NCI-H1092 (cell line): ENCODE results near the gene EFNA4.
"Not testable (repeated sequence)": the region's sequence is repeated elsewhere in the genome, so short reads cannot be mapped to it uniquely, and the experiment has no call there.

Experiments used
- DNase-seq: peaks from one replicate; lab custom pipeline; 2025; lab: John Stamatoyannopoulos, UW

Gene EFNA4

GRCh38 chr1:155086856-155087535 is 23.5 kb downstream of the EFNA4 start:
- DNase-seq: no peak

- peak; percentile 77 for DNase-seq
These were observed 27.8 kb downstream of the EFNA4 start for GRCh38 chr1:155091071-155092051.

- DNase-seq: no peak
These were observed 28.6 kb downstream of the EFNA4 start for GRCh38 chr1:155092131-155092530.

- no peak for DNase-seq
These were observed 29.1 kb downstream of the EFNA4 start for GRCh38 chr1:155092641-155093040.

GRCh38 chr1:155093911-155094621 is 30.5 kb downstream of the EFNA4 start:
- DNase-seq: peak; percentile 91

GRCh38 chr1:155094622-155094948 is 31.0 kb downstream of the EFNA4 start:
- DNase-seq: no peak

- no peak for DNase-seq
These were observed 35.8 kb downstream of the EFNA4 start for GRCh38 chr1:155099331-155099730.

GRCh38 chr1:155103325-155103724 is 39.8 kb downstream of the EFNA4 start:
- DNase-seq: no peak

GRCh38 chr1:155104605-155105534 is 41.3 kb downstream of the EFNA4 start:
- no peak for DNase-seq

- no peak for DNase-seq
These were observed 42.1 kb downstream of the EFNA4 start for GRCh38 chr1:155105604-155106011.

- DNase-seq: no peak
These were observed 43.3 kb downstream of the EFNA4 start for GRCh38 chr1:155106862-155107261.

GRCh38 chr1:155107309-155108264 is 44.0 kb downstream of the EFNA4 start:
- DNase-seq: no peak

GRCh38 chr1:155108296-155108695 is 44.8 kb downstream of the EFNA4 start:
- DNase-seq: no peak

GRCh38 chr1:155110381-155110780 is 46.8 kb downstream of the EFNA4 start:
- DNase-seq: no peak

- no peak for DNase-seq
These were observed 47.3 kb downstream of the EFNA4 start for GRCh38 chr1:155110826-155111225.

- no peak for DNase-seq
These were observed 50.0 kb downstream of the EFNA4 start for GRCh38 chr1:155113450-155113980.

- no peak for DNase-seq
These were observed 52.7 kb downstream of the EFNA4 start for GRCh38 chr1:155116113-155116764.

GRCh38 chr1:155117610-155118009 is 54.1 kb downstream of the EFNA4 start:
- DNase-seq: no peak

GRCh38 chr1:155118090-155118489 is 54.5 kb downstream of the EFNA4 start:
- DNase-seq: not testable (repeated sequence)
